Measurements from ENCODE around the gene MS4A10. TPM values are rescaled to one million over a fixed set of nuclear protein-coding genes. Genes with fewer than 3 reads are reported as not detected.

The MS4A10 gene
- polyA plus RNA-seq, 2 of the 4 experiments (the other 2 are of a cell fraction) = not detected

DNA sequence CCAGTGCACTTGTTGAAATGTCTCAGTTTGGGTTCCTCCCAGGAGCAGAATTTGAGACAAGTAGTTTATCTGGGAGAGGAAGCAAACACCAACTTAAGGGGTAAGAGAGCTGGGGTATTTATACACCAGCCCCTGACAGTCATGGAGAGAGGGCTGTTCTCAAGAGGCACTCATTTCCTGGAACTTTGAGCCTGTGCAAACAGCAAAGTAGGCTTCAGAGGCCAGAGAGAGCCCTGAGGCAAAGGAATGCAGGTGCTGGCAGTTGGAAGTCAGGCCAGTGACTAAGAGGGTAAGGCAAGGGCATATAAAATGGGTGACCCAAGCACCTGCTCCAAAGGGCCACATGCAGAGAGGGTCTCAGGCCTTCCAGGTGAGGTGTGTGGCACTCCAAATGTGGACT, 44.6 kb upstream of the MS4A10 start:
- ChIA-PET CTCF (interaction anchor here (0.8 to 1.3 kb wide), 3 partner anchors 9 to 57 kb away, joined by 3 read pairs; no protein-coding TSS in a partner anchor), POLR2A (no interaction called here)
- Histone ChIP-seq H3K9me3 (0 out of 3 replicates have a peak, but pooled peaks cover 4% of the 10 kb centered on the region), H3K27ac (no peak overlapping the region), H3K4me3 (no peak overlapping the region), H3K4me2 (no peak overlapping the region), H3K4me1 (no peaks in the 10 kb centered on the region)
- TF ChIP-seq BHLHE40 (IDR thresholded peaks at IDR 0.05; ENCODE audit: low read depth, low read length) (no peak), HOXB13 (CRISPR knock-in tag; IDR thresholded peaks at IDR 0.05; ENCODE audit: low read depth) (no peak), EHMT2 (IDR thresholded peaks at IDR 0.05; ENCODE audit: low read depth) (no peak), FOSB (CRISPR knock-in tag; IDR thresholded peaks at IDR 0.05) (no peak), KDM5A (IDR thresholded peaks at IDR 0.05) (no peak), FOXS1 (CRISPR knock-in tag; IDR thresholded peaks at IDR 0.05) (no peak)
- TF ChIP-seq, protein P1, sequence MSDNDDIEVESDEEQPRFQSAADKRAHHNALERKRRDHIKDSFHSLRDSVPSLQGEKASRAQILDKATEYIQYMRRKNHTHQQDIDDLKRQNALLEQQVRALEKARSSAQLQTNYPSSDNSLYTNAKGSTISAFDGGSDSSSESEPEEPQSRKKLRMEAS (IDR thresholded peaks at IDR 0.05) = no peak
- no peak for FAIRE-seq
- no peak for ATAC-seq
- DNase-seq (ENCODE audit: low read depth in 1 of 2, low spot score in 1 of 2) = no peak

DNA sequence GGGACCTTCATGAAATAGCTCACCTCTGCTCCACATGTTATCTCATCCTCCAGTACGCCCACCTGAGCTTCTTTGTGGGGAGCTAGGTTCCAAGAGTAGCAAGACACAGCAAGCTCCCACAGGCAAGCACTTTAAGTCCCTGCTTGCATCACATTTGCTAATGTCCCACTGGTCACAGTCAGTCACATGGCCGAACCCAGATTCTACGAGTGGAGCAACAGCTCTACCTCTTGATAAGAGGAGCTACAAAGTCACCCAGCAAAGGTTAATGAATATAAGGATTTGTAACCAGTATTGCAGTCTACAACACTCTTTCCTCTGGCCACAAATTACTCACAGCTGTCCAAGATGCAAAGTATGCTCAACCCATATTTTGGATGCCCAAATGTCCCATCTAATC, 43.7 kb upstream of the MS4A10 start:
- no peak overlapping the region for H3K4me2 ChIP-seq
- H3K9me3 ChIP-seq = 0 out of 3 replicates have a peak, but pooled peaks cover 4% of the 10 kb centered on the region
- H3K27ac ChIP-seq = no peak overlapping the region
- no peaks in the 10 kb centered on the region for H3K4me1 ChIP-seq
- 6% methylated on average over 3 of the region's 3 CpGs for WGBS (ENCODE audit: missing lambda C conversion rate)
- no peak for ATAC-seq
- CTCF ChIA-PET = interaction anchor here (1.1 kb wide), 1 partner anchor 11 kb away, joined by 3 read pairs; no protein-coding TSS in a partner anchor
- H3K4me3 ChIP-seq = no peak overlapping the region
- POLR2A ChIA-PET = no interaction called here
- FAIRE-seq = no peak
- DNase-seq (ENCODE audit: low read depth in 1 of 2, low spot score in 1 of 2) = no peak
- TF ChIP-seq, protein P2, sequence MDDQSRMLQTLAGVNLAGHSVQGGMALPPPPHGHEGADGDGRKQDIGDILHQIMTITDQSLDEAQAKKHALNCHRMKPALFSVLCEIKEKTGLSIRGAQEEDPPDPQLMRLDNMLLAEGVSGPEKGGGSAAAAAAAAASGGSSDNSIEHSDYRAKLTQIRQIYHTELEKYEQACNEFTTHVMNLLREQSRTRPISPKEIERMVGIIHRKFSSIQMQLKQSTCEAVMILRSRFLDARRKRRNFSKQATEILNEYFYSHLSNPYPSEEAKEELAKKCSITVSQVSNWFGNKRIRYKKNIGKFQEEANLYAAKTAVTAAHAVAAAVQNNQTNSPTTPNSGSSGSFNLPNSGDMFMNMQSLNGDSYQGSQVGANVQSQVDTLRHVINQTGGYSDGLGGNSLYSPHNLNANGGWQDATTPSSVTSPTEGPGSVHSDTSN (IDR thresholded peaks at IDR 0.05) = no peak
- TF ChIP-seq, protein P1 (IDR thresholded peaks at IDR 0.05) = no peak
- TF ChIP-seq CEBPB (IDR thresholded peaks at IDR 0.05) = no peak
- TF ChIP-seq EHMT2 (IDR thresholded peaks at IDR 0.05; ENCODE audit: low read depth) = no peak
- TF ChIP-seq, protein P3, sequence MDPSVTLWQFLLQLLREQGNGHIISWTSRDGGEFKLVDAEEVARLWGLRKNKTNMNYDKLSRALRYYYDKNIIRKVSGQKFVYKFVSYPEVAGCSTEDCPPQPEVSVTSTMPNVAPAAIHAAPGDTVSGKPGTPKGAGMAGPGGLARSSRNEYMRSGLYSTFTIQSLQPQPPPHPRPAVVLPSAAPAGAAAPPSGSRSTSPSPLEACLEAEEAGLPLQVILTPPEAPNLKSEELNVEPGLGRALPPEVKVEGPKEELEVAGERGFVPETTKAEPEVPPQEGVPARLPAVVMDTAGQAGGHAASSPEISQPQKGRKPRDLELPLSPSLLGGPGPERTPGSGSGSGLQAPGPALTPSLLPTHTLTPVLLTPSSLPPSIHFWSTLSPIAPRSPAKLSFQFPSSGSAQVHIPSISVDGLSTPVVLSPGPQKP (IDR thresholded peaks at IDR 0.05; ENCODE audit: low read depth, low read length) = no peak
- TF ChIP-seq ZFP36 (IDR thresholded peaks at IDR 0.05; ENCODE audit: borderline replicate concordance, partially characterized antibody) = no peak
- TF ChIP-seq RNF2 (IDR thresholded peaks at IDR 0.05; ENCODE audit: borderline replicate concordance, low read depth) = no peak
- no peak for TF ChIP-seq GATA3 (IDR thresholded peaks at IDR 0.05; ENCODE audit: borderline replicate concordance)
- TF ChIP-seq, protein P4, sequence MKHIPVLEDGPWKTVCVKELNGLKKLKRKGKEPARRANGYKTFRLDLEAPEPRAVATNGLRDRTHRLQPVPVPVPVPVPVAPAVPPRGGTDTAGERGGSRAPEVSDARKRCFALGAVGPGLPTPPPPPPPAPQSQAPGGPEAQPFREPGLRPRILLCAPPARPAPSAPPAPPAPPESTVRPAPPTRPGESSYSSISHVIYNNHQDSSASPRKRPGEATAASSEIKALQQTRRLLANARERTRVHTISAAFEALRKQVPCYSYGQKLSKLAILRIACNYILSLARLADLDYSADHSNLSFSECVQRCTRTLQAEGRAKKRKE (CRISPR knock-in tag; IDR thresholded peaks at IDR 0.05; ENCODE audit: low read depth) = no peak
- TF ChIP-seq HDAC2 (IDR thresholded peaks at IDR 0.05) = no peak
- TF ChIP-seq POLR2A (IDR thresholded peaks at IDR 0.05; ENCODE audit: low read length) = no peak
- no peak for TF ChIP-seq FOSL2 (IDR thresholded peaks at IDR 0.05)
- TF ChIP-seq FOSL2 (CRISPR knock-in tag; IDR thresholded peaks at IDR 0.05) = no peak
- no peak for TF ChIP-seq CBX2 (IDR thresholded peaks at IDR 0.05; ENCODE audit: borderline replicate concordance, low read depth)
- TF ChIP-seq ZNF302 (CRISPR knock-in tag; IDR thresholded peaks at IDR 0.05) = no peak
- TF ChIP-seq EHF (CRISPR knock-in tag; IDR thresholded peaks at IDR 0.05) = no peak
- TF ChIP-seq EP300 (IDR thresholded peaks at IDR 0.05) = no peak

DNA sequence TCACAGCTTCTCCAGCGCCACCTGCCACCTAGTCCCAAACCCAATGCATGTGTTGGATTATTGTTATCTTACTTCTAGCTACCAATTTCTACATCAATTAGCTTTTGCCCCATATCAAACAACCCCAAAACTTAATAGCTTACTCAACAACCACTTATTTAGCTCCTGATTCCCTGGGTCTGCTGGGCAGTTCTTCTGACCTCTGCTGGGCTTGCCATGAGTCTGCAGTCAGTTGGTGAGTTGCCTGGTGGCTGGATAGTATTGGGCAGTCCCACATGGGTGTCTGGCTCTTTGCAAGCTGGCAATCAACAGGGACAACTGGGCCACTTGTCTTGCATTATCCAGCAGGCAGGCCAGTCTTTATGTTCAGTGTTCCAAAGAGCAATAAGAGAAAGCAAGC, 42.1 kb upstream of the MS4A10 start:
- ATAC-seq (no peak), FAIRE-seq (no peak), DNase-seq (ENCODE audit: low read depth in 1 of 2, low spot score in 1 of 2) (no peak)
- ChIA-PET POLR2A (no interaction called here), CTCF (interaction anchor here (0.7 to 1.5 kb wide), 2 partner anchors 11 to 33 kb away, joined by 4 read pairs; no protein-coding TSS in a partner anchor)
- Histone ChIP-seq H3K4me1 (no peaks in the 10 kb centered on the region), H3K4me2 (no peak overlapping the region), H3K4me3 (no peak overlapping the region), H3K27ac (no peak overlapping the region), H3K9me3 (0 out of 3 replicates have a peak, but pooled peaks cover 4% of the 10 kb centered on the region)
- 31% methylated on average over 1 of the region's 1 CpG for WGBS (ENCODE audit: missing lambda C conversion rate)
- TF ChIP-seq HEYL (CRISPR knock-in tag; IDR thresholded peaks at IDR 0.05) (no peak), MAZ (IDR thresholded peaks at IDR 0.05; ENCODE audit: borderline replicate concordance, low read depth, low read length) (no peak), RNF2 (IDR thresholded peaks at IDR 0.05; ENCODE audit: borderline replicate concordance, low read depth) (no peak), RCOR1 (IDR thresholded peaks at IDR 0.05; ENCODE audit: low read depth, low read length) (no peak), EHF (CRISPR knock-in tag; IDR thresholded peaks at IDR 0.05) (no peak), JUNB (IDR thresholded peaks at IDR 0.05) (no peak), RFX5 (IDR thresholded peaks at IDR 0.05) (no peak), KDM5A (IDR thresholded peaks at IDR 0.05) (no peak), ESRRA (IDR thresholded peaks at IDR 0.05; ENCODE audit: borderline replicate concordance, low read length) (no peak), NR3C1 (IDR thresholded peaks at IDR 0.05) (no peak)
- TF ChIP-seq, protein P5, sequence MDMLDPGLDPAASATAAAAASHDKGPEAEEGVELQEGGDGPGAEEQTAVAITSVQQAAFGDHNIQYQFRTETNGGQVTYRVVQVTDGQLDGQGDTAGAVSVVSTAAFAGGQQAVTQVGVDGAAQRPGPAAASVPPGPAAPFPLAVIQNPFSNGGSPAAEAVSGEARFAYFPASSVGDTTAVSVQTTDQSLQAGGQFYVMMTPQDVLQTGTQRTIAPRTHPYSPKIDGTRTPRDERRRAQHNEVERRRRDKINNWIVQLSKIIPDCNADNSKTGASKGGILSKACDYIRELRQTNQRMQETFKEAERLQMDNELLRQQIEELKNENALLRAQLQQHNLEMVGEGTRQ (IDR thresholded peaks at IDR 0.05) = no peak
- TF ChIP-seq, protein P6, sequence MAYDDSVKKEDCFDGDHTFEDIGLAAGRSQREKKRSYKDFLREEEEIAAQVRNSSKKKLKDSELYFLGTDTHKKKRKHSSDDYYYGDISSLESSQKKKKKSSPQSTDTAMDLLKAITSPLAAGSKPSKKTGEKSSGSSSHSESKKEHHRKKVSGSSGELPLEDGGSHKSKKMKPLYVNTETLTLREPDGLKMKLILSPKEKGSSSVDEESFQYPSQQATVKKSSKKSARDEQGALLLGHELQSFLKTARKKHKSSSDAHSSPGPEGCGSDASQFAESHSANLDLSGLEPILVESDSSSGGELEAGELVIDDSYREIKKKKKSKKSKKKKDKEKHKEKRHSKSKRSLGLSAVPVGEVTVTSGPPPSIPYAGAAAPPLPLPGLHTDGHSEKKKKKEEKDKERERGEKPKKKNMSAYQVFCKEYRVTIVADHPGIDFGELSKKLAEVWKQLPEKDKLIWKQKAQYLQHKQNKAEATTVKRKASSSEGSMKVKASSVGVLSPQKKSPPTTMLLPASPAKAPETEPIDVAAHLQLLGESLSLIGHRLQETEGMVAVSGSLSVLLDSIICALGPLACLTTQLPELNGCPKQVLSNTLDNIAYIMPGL (CRISPR knock-in tag; IDR thresholded peaks at IDR 0.05; ENCODE audit: borderline replicate concordance) = no peak

All from A549 (cell line).